ENCODE results near the gene HDAC5.
"Not testable (repeated sequence)": the region's sequence is repeated elsewhere in the genome, so short reads cannot be mapped to it uniquely, and the experiment has no call there.

Gene HDAC5

GRCh38 chr17:44132275-44132821 is 8.9 kb upstream of the HDAC5 start:
- DNase-seq: no peak

GRCh38 chr17:44131372-44131771 is 7.9 kb upstream of the HDAC5 start:
- not testable (repeated sequence) for DNase-seq

- no peak for DNase-seq
These were observed 7.4 kb upstream of the HDAC5 start for GRCh38 chr17:44130693-44131349.

- no peak for DNase-seq
These were observed 4.9 kb upstream of the HDAC5 start for GRCh38 chr17:44128383-44128782.

GRCh38 chr17:44124118-44124438 is 637 bp upstream of the HDAC5 start:
- DNase-seq: no peak

- no peak for DNase-seq
These were observed 555 bp downstream of the HDAC5 start for GRCh38 chr17:44122816-44123355.

- DNase-seq: no peak
These were observed 1.2 kb downstream of the HDAC5 start for GRCh38 chr17:44121997-44122815.

GRCh38 chr17:44120851-44121605 is 2.4 kb downstream of the HDAC5 start:
- no peak for DNase-seq

- not testable (repeated sequence) for DNase-seq
These were observed 3.2 kb downstream of the HDAC5 start for GRCh38 chr17:44120281-44120680.

- DNase-seq: no peak
These were observed 3.6 kb downstream of the HDAC5 start for GRCh38 chr17:44119798-44120197.

GRCh38 chr17:44119062-44119461 is 4.4 kb downstream of the HDAC5 start:
- DNase-seq: no peak

GRCh38 chr17:44118427-44119050 is 4.9 kb downstream of the HDAC5 start:
- no peak for DNase-seq

GRCh38 chr17:44117351-44117750 is 6.1 kb downstream of the HDAC5 start:
- DNase-seq: no peak

GRCh38 chr17:44115585-44116415 is 7.6 kb downstream of the HDAC5 start:
- DNase-seq: no peak

GRCh38 chr17:44113868-44114840 is 9.3 kb downstream of the HDAC5 start:
- no peak for DNase-seq

GRCh38 chr17:44113382-44113781 is 10.1 kb downstream of the HDAC5 start:
- no peak for DNase-seq

- no peak for DNase-seq
These were observed 10.9 kb downstream of the HDAC5 start for GRCh38 chr17:44112284-44113280.

GRCh38 chr17:44111777-44112176 is 11.7 kb downstream of the HDAC5 start:
- DNase-seq: no peak

All from NCI-H345 (cell line).